GM12873 (cell line): ENCODE data around the gene C11orf91.

Experiments
- TF ChIP-seq, protein P1 (sequence below): IDR thresholded peaks from 2 replicates; pipeline ENCODE4 v1.5.1; 2012; ENCODE audit warnings: low read depth, mild to moderate bottlenecking, moderate library complexity, low read length, control low read depth; ENCODE audit not compliant: insufficient read depth; ENCODE audit errors: missing control alignments

Gene C11orf91

DNA sequence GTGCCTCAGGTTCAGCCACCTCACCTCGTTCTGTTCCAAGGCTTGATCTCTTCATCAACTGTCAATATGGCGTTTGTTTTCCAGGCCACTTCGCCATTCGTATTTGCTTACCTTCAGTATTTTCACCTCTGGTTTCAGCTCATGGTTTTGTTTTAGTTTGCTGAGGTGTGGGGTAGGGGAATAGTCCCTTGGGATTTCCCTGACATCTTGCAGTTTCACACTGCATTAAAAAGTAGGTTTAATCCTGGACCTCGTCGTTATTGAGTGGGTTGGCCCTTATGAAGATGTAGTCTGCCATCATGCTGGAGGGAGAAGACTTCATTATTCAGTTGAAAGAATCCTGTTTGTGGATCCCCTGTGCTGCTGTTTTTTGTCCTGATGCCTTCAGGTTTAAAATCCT is 46.0 kb downstream of the C11orf91 start:
- TF ChIP-seq, protein P1, sequence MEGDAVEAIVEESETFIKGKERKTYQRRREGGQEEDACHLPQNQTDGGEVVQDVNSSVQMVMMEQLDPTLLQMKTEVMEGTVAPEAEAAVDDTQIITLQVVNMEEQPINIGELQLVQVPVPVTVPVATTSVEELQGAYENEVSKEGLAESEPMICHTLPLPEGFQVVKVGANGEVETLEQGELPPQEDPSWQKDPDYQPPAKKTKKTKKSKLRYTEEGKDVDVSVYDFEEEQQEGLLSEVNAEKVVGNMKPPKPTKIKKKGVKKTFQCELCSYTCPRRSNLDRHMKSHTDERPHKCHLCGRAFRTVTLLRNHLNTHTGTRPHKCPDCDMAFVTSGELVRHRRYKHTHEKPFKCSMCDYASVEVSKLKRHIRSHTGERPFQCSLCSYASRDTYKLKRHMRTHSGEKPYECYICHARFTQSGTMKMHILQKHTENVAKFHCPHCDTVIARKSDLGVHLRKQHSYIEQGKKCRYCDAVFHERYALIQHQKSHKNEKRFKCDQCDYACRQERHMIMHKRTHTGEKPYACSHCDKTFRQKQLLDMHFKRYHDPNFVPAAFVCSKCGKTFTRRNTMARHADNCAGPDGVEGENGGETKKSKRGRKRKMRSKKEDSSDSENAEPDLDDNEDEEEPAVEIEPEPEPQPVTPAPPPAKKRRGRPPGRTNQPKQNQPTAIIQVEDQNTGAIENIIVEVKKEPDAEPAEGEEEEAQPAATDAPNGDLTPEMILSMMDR, result no peak

DNA sequence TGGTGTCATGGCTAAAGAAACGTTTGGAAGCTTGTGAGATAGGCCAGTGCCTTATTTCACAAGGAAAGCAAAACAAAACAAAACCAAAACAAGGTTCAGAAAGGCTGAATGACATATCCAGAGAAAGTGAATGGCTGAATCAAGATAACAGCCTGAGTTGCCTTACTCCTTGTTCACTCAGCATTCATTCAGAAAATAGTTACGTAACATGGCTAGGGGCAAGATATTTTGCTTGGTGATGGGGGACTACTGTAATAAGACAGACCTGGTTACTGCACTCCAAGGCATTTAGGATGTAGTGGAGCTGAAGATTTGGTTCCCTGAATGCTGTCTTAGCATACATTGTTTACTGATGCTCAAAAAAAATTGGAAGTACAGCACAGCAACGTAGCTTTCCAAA is 47.7 kb downstream of the C11orf91 start:
- TF ChIP-seq, protein P1, result no peak

DNA sequence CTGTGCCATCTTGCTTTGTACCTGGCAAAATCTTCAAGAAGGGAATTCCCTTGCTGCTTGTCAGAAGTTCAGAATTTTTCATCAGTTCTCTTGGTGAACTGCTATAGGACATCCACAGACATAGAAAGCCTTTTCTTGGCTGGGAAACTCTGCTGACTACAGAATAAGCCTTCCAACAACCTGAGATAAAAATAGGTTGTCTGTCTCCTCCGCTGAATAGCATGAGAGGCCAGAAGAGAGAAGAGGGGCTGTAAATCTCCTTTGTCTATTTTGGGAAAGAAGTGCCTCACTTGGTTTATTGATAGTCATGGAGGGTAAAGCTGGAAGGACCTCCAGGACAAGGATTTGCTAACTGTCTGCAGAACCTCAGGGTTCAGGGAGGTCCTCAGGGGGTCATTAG is 48.2 kb downstream of the C11orf91 start:
- TF ChIP-seq, protein P1, result no peak

GRCh38 chr11:33651990-33652389 is 48.6 kb downstream of the C11orf91 start:
- TF ChIP-seq, protein P1, result no peak

DNA sequence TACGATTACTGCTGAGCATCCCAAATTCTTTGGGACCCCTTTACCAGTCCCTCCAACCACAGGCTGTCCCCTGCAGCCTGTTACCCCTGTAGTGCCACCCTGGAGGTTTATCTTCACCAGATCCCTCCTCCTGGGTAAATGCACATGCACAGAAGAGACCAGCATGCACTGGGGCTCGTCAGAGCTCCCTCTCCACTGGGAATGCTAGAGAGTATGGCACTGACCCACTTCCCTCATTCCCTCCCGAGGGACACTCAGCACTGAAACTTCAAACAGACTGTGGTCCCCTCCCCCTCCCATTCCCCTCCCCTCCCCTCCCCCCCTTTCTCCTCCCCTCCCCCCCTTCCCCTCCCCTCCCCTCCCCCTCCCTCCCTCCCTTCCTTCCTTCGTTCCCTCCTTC is 49.1 kb downstream of the C11orf91 start:
- TF ChIP-seq, protein P1, result no peak

GRCh38 chr11:33649944-33650343 is 50.7 kb downstream of the C11orf91 start:
- TF ChIP-seq, protein P1, result no peak
